OCI-LY7 (cell line): ENCODE results near the gene MKI67. TPM values are rescaled to one million over a fixed set of nuclear protein-coding genes. Genes with fewer than 3 reads are reported as not detected.

Source experiments
- BruUV-seq: library from RNA; stranded (reverse); fragments of 400-500 nt; replicated peaks from 2 replicates; lab custom pipeline; 2021; lab: Mats Ljungman, UMichigan
- CTCF ChIA-PET: fragments of 300-600 bp; sonication (Branson Sonifier 250); formaldehyde crosslinking; loops from one replicate; lab custom pipeline; 2022; ENCODE audit warnings: antibody characterized with exemption; ENCODE audit not compliant: unreplicated experiment; lab: Charles Lee
- POLR2A ChIA-PET: fragments of 300-600 bp; sonication (Branson Sonifier 250); formaldehyde crosslinking; loops from one replicate; lab custom pipeline; 2022; ENCODE audit warnings: antibody characterized with exemption; lab: Charles Lee
- DNase-seq: peaks from one replicate; pipeline ENCODE4 v3.0.0-alpha.2; 2015; ENCODE audit warnings: low spot score
- H2AFZ ChIP-seq: fragments of 200-600 bp; sonication (generic), shearing (Covaris generic); 2 replicates; pipeline ENCODE4 v1.6.1; 2014; ENCODE audit warnings: mild to moderate bottlenecking, antibody characterized with exemption, low read length, moderate library complexity
- H3K27ac ChIP-seq: fragments of 200-600 bp; sonication (generic); 2 replicates; pipeline ENCODE4 v1.5.1; 2014; ENCODE audit warnings: mixed run types, low read depth, mild to moderate bottlenecking, moderate library complexity, low read length, inconsistent platforms; ENCODE audit not compliant: poor library complexity, severe bottlenecking
- H3K36me3 ChIP-seq: fragments of 200-600 bp; sonication (generic); 2 replicates; pipeline ENCODE4 v1.6.1; 2014; ENCODE audit warnings: mild to moderate bottlenecking, antibody characterized with exemption, low read length, moderate library complexity, mixed read lengths; ENCODE audit not compliant: insufficient read depth
- H3K4me1 ChIP-seq: fragments of 200-600 bp; sonication (generic); 2 replicates; pipeline ENCODE4 v1.5.1; 2014; ENCODE audit warnings: mild to moderate bottlenecking, low read length; ENCODE audit not compliant: insufficient read depth, poor library complexity, severe bottlenecking
- H3K4me2 ChIP-seq: fragments of 200-600 bp; sonication (generic); 2 replicates; pipeline ENCODE4 v1.6.1; 2014; ENCODE audit warnings: mild to moderate bottlenecking, low read length
- H3K4me3 ChIP-seq: fragments of 200-600 bp; sonication (generic); 2 replicates; pipeline ENCODE4 v1.5.1; 2014; ENCODE audit warnings: mild to moderate bottlenecking, low read depth, low read length; ENCODE audit not compliant: poor library complexity, severe bottlenecking
- H3K79me2 ChIP-seq: fragments of 200-600 bp; sonication (generic); 2 replicates; pipeline ENCODE4 v1.6.1; 2016; ENCODE audit warnings: low read depth, mild to moderate bottlenecking, low read length, moderate library complexity, mixed read lengths; ENCODE audit not compliant: insufficient read depth
- H3K9me2 ChIP-seq: fragments of 200-600 bp; sonication (generic); 2 replicates; pipeline ENCODE4 v1.6.1; 2016; ENCODE audit warnings: mild to moderate bottlenecking, low read length, mixed read lengths; ENCODE audit not compliant: insufficient read depth
- H3K9me3 ChIP-seq: fragments of 200-600 bp; sonication (generic); 2 replicates; pipeline ENCODE4 v1.6.1; 2014; ENCODE audit warnings: mild to moderate bottlenecking, mixed run types, low read length, mixed read lengths
- H4K20me1 ChIP-seq: fragments of 200-600 bp; sonication (generic); 2 replicates; pipeline ENCODE4 v1.6.1; 2014; ENCODE audit warnings: mild to moderate bottlenecking, antibody characterized with exemption, low read length, moderate library complexity, mixed read lengths; ENCODE audit not compliant: insufficient read depth
- EZH2phosphoT487 ChIP-seq: fragments of 200-600 bp; sonication (generic); IDR thresholded peaks from 2 replicates; pipeline ENCODE4 v1.6.1; 2018; ENCODE audit warnings: low read depth, borderline replicate concordance, mild to moderate bottlenecking, mixed run types, antibody characterized with exemption, low read length, moderate library complexity, mixed read lengths
- intact Hi-C: fragments of 100-400 bp; cut with micrococcal nuclease; formaldehyde crosslinking; loops from one replicate; pipeline ENCODE4 v1.10.0; 2022; ENCODE audit not compliant: unreplicated experiment
- total RNA-seq, 2 experiments: library from RNA; depleted of rRNA in 1 of 2; stranded (reverse); fragments of >200 nt in 1 of 2; shearing (Covaris generic) in 1 of 2; gene quantifications; 2 replicates each; pipeline ENCODE4 v1.2.3, GENCODE V29; 2014 to 2022
- TF ChIP-seq, protein P1 (sequence below): fragments of 200-600 bp; sonication (generic); conservative IDR thresholded peaks from 2 replicates; pipeline ENCODE4 v1.5.1; 2014; ENCODE audit warnings: mild to moderate bottlenecking, antibody characterized with exemption, low read length, moderate library complexity, mixed read lengths

The MKI67 gene
- total RNA-seq, 2 experiments from 2014 or later: 139 to 192 TPM

DNA sequence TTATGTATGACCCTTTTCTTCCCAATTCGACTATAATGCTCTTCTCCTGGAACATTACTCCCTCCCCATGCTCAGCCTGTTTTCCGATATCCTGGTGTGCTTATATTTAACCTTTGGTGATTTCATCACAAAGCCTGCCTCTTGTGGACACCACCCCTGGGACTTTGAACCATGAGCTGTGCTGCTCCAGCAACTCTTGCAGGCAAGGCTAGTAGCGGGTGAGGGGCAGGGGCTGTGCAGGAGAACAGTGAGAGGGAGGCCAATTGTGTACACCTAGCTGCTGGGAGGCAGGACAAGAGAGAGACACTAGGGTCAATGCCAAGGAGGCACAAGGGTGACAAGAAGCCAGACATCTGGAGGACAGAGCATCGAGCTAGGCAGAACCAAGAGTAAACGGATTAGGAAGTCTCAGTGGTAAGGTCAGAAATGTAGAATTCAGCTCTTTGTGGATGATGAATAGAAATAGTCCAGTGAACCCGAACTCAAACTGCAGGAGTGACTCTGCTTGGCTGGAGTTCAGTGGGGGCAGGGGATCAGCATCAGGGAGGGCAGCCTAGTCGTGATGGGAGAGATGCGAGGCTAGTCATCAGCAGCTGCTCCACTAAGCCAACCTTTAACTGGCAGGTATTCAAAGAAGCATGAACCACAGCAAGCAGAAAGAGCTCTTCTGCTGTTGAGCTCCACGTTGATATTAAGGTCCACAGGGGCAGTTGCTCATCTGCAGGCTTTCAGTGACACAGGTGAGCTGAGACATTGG, 31.0 kb upstream of the MKI67 start:
- ChIA-PET POLR2A (interaction anchor here (0.6 kb wide), 2 partner anchors 9 to 346 kb away, joined by 5 to 7 read pairs; no protein-coding TSS in a partner anchor), CTCF (no interaction called here)
- H3K4me2 ChIP-seq: no peak overlapping the region
- no peak overlapping the region for H3K27ac ChIP-seq
- H3K9me3 ChIP-seq: no peaks in the 10 kb centered on the region
- intact Hi-C loops: loop anchor here (10.0 kb wide), 1 partner anchor 442 kb away; no protein-coding TSS in a partner anchor
- H3K9me2 ChIP-seq: no peaks in the 10 kb centered on the region
- no peak for TF ChIP-seq EZH2phosphoT487
- TF ChIP-seq, protein P1, sequence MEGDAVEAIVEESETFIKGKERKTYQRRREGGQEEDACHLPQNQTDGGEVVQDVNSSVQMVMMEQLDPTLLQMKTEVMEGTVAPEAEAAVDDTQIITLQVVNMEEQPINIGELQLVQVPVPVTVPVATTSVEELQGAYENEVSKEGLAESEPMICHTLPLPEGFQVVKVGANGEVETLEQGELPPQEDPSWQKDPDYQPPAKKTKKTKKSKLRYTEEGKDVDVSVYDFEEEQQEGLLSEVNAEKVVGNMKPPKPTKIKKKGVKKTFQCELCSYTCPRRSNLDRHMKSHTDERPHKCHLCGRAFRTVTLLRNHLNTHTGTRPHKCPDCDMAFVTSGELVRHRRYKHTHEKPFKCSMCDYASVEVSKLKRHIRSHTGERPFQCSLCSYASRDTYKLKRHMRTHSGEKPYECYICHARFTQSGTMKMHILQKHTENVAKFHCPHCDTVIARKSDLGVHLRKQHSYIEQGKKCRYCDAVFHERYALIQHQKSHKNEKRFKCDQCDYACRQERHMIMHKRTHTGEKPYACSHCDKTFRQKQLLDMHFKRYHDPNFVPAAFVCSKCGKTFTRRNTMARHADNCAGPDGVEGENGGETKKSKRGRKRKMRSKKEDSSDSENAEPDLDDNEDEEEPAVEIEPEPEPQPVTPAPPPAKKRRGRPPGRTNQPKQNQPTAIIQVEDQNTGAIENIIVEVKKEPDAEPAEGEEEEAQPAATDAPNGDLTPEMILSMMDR: no peak
- no peaks in the 10 kb centered on the region for H3K79me2 ChIP-seq
- H4K20me1 ChIP-seq: no peaks in the 10 kb centered on the region
- no peaks in the 10 kb centered on the region for H3K4me1 ChIP-seq
- H3K36me3 ChIP-seq: no peaks in the 10 kb centered on the region
- no peak overlapping the region for H3K4me3 ChIP-seq
- DNase-seq: no peak
- no peak overlapping the region for H2AFZ ChIP-seq
- BruUV-seq: no TSS peak

DNA sequence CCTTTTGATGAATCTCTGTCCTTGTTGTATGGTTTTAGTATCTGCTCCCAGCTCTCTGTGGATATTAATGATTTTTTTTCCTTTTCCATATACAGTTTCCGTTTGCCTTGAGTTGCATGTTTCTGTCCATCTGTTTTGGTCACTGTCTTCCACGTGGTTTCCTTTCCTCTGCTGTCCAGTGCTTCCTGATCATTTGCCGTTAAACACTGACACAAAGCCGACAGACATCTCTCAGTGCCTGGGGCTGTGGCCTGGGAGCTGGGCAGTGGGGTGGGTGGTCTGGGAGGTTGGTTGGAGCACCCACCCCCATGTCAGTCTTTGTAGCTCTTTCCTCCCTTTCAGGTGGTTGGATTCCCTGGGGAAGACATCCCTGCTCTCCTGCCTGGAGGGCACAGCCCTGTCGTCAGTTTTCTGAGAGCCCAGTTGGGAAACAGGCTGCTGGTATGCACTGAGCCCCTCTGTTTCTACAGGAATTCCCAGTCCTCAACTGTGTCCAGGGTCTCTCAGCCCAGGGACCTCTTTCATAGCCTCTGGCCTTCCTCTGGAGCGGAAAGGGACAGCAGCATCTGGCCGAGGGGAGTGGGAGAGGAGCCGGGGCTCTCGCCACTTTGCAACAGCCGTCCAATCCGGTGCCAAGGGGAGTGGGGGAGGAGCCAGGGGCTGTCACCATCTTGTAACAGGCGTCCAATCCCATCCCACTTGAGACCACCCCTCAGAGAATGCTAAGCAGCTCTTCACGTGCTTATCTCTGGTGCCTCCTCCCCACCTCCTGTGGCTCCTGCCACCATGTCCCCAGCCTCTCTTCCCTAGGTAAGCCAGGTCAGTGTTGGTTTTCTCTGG, 26.7 kb upstream of the MKI67 start:
- ChIA-PET CTCF (no interaction called here), POLR2A (interaction anchor here (0.7 kb wide), 1 partner anchor 8 kb away, joined by 3 read pairs; no protein-coding TSS in a partner anchor)
- Histone ChIP-seq H3K4me3 (no peak overlapping the region), H3K27ac (no peak overlapping the region), H2AFZ (no peak overlapping the region), H3K9me2 (no peaks in the 10 kb centered on the region), H3K4me2 (no peak overlapping the region), H3K79me2 (no peaks in the 10 kb centered on the region), H4K20me1 (no peaks in the 10 kb centered on the region), H3K4me1 (no peaks in the 10 kb centered on the region), H3K9me3 (no peaks in the 10 kb centered on the region), H3K36me3 (no peaks in the 10 kb centered on the region)
- TF ChIP-seq, protein P1: no peak
- TF ChIP-seq EZH2phosphoT487: no peak
- intact Hi-C loops: loop anchor here (10.0 kb wide), 1 partner anchor 438 kb away; no protein-coding TSS in a partner anchor
- BruUV-seq: no TSS peak
- DNase-seq: no peak
